ENCODE data around the gene ABLIM3.
A peak's percentile ranks its signal among the peaks of the same experiment; 100 is the strongest.

ABLIM3 gene

GRCh38 chr5:149256451-149256850 is 115.2 kb downstream of the ABLIM3 start:
- H3K4me3 ChIP-seq (ENCODE audit: low read length) = no peak overlapping the region
- DNase-seq (ENCODE audit: low read depth) = no peak
- no peak for TF ChIP-seq CTCF (IDR thresholded peaks at IDR 0.05; ENCODE audit: insufficient read depth, low read depth, low read length, missing control alignments)

GRCh38 chr5:149257131-149257530 is 115.8 kb downstream of the ABLIM3 start:
- no peak for TF ChIP-seq CTCF (IDR thresholded peaks at IDR 0.05; ENCODE audit: insufficient read depth, low read depth, low read length, missing control alignments)
- H3K4me3 ChIP-seq (ENCODE audit: low read length) = no peak overlapping the region
- no peak for DNase-seq (ENCODE audit: low read depth)

GRCh38 chr5:149257889-149258705 is 116.8 kb downstream of the ABLIM3 start:
- peak; percentile 47 for DNase-seq (ENCODE audit: low read depth)
- TF ChIP-seq CTCF (IDR thresholded peaks at IDR 0.05; ENCODE audit: insufficient read depth, low read depth, low read length, missing control alignments) = no peak
- no peak overlapping the region for H3K4me3 ChIP-seq (ENCODE audit: low read length)

- DNase-seq (ENCODE audit: low read depth) = peak; percentile 92
- no peak for TF ChIP-seq CTCF (IDR thresholded peaks at IDR 0.05; ENCODE audit: insufficient read depth, low read depth, low read length, missing control alignments)
- no peak overlapping the region for H3K4me3 ChIP-seq (ENCODE audit: low read length)
Observed at GRCh38 chr5:149260761-149261160, 119.5 kb downstream of the ABLIM3 start.

GRCh38 chr5:149261246-149261645 is 120.0 kb downstream of the ABLIM3 start:
- no peak for TF ChIP-seq CTCF (IDR thresholded peaks at IDR 0.05; ENCODE audit: insufficient read depth, low read depth, low read length, missing control alignments)
- H3K4me3 ChIP-seq (ENCODE audit: low read length) = no peak overlapping the region
- no peak for DNase-seq (ENCODE audit: low read depth)

- peak; percentile 55 for DNase-seq (ENCODE audit: low read depth)
- H3K4me3 ChIP-seq (ENCODE audit: low read length) = no peak overlapping the region
- TF ChIP-seq CTCF (IDR thresholded peaks at IDR 0.05; ENCODE audit: insufficient read depth, low read depth, low read length, missing control alignments) = no peak
Observed at GRCh38 chr5:149262315-149262714, 121.0 kb downstream of the ABLIM3 start.
